Pons (tissue), 1 donor: Measurements from ENCODE around the gene TLR8.
A peak's percentile ranks its signal among the peaks of the same experiment; 100 is the strongest.

ENCODE experiments used
- DNase-seq: peaks from one replicate; pipeline ENCODE4 v3.0.0-alpha.2; 2016; ENCODE audit warnings: low spot score

Gene TLR8

DNA sequence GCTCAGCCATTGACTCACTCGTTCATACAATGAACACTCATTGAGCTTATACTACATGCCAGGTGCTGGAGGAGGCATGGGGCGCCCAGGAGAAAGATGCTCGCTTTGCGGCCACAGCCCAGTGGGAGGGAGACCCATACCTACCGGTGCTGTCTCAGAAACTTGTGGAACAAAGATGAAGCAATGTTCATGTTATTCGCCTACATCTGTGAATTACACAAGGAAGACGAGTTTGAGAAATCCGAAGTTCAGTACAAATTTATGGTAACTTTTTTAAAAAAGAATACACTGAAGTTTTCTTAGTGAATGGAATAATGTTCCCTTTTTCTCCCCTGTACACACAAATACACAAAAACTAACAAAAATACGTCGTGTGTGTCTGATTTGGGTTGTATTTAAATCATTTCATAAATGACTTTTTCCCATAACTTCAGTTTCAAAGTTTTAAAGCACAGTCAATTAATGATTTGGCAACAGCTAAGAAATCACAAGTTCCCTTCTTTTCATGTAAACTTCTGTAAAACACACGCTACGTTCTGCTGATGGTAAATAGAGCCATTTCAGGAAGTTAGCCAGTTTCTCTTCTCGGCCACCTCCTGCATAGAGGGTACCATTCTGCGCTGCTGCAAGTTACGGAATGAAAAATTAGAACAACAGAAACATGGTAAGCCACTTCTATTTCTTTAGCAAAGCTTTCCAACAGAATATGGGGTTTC is at the start of gene TLR8:
TLR8 (plus strand) TSS at position 575 of the 716 bp plus-strand sequence; CDS start at position 662, 87 bp downstream.
- DNase-seq, result peak; percentile 16

DNA sequence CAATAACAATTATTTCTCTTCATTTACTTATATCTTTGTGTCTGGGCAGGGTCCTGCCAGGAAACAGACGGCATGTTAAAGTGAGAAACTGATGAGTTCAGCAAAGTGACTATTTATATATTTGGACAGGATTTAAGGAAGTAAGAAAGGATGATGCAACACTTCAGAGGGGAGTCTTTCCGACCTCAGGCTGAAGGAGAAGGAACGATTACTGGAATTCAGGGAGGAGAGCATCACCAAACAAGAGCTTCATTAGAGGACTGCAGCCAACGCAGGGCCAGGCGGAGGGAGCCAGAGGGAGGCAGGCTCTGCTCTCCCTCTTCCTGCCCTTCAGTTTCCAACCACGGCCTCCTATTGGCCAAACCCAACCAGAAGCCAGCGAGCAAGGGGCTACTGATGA is 41.1 kb upstream of the TLR8 start:
- DNase-seq, result peak; percentile 48

GRCh38 chrX:12866451-12867377 is 39.7 kb upstream of the TLR8 start, which contains the start of gene TLR7:
TSS of gene TLR7 (plus strand) at chrX:12867072. CDS start at chrX:12867579, 507 bp downstream.
- peak; percentile 31 for DNase-seq

GRCh38 chrX:12867685-12868084 is 38.7 kb upstream of the TLR8 start:
- no peak for DNase-seq

DNA sequence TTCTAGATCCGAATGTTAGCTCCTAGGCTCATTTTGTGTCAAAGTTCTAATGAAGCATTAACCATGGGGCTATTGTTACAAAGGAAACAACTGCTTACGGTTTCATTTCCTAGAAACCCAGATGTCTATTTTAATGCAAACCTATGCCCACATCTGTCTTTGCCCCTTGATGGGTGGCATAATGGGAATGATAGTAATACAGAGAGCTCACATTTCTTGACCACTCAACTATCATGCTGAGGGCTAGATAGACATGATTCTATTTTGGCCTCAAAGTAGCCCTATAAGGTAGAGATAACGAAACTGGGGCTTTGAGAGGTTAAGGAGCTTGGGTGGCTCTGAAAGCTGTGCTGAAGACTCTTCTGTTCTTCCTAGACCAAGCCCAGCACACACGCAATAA is 37.7 kb upstream of the TLR8 start:
- DNase-seq, result no peak

GRCh38 chrX:12871257-12871656 is 35.2 kb upstream of the TLR8 start:
- DNase-seq, result no peak

GRCh38 chrX:12872741-12873140 is 33.7 kb upstream of the TLR8 start:
- DNase-seq, result no peak

DNA sequence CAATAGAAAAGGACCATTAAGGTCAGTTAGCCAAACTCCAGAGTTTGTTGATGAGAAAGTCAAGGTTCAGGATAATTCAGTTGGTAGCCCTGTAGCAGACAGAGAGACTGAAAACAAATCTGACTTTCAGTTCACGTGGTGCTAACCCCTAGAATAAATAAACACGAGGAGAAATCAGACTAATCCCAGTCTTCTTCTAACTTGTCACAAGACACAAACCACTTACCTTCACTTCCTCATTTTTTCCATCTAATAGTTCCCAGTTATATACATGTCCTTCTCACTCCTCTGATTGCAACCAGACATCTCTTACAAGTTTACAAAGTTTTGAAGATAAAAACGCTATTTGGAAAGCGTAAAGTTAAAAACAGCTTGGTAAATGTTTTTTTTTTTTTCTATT is 31.8 kb upstream of the TLR8 start:
- peak; percentile 42 for DNase-seq

DNA sequence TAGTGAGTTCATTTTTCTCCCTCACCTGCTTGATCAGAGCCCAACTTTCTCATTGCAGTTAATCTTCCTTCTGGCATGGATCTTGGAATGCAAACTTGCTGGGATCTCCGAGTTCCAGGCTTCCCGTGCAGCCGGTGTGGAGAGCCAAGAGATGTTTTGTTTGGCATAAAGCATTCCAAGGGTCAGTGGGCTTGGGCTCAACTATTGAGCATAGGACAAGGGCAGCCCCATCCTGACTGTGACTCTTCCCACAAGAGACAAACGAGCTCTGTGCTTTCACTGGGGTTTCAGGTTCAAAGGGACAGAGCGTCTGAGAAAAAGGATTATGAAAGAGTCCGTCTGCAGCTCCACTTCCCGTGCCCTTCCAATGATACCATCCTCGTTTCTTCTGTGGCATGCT is 29.0 kb upstream of the TLR8 start:
- DNase-seq, result no peak

- no peak for DNase-seq
These were observed 27.9 kb upstream of the TLR8 start for GRCh38 chrX:12878536-12878935.

- DNase-seq, result no peak
These were observed 24.5 kb upstream of the TLR8 start for GRCh38 chrX:12881914-12882313.

DNA sequence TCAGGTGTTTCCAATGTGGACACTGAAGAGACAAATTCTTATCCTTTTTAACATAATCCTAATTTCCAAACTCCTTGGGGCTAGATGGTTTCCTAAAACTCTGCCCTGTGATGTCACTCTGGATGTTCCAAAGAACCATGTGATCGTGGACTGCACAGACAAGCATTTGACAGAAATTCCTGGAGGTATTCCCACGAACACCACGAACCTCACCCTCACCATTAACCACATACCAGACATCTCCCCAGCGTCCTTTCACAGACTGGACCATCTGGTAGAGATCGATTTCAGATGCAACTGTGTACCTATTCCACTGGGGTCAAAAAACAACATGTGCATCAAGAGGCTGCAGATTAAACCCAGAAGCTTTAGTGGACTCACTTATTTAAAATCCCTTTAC is 20.9 kb upstream of the TLR8 start:
- no peak for DNase-seq

DNA sequence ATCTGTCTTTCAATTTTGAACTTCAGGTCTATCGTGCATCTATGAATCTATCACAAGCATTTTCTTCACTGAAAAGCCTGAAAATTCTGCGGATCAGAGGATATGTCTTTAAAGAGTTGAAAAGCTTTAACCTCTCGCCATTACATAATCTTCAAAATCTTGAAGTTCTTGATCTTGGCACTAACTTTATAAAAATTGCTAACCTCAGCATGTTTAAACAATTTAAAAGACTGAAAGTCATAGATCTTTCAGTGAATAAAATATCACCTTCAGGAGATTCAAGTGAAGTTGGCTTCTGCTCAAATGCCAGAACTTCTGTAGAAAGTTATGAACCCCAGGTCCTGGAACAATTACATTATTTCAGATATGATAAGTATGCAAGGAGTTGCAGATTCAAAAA is 19.9 kb upstream of the TLR8 start:
- DNase-seq, result no peak

GRCh38 chrX:12887141-12887540 is 19.3 kb upstream of the TLR8 start:
- no peak for DNase-seq

DNA sequence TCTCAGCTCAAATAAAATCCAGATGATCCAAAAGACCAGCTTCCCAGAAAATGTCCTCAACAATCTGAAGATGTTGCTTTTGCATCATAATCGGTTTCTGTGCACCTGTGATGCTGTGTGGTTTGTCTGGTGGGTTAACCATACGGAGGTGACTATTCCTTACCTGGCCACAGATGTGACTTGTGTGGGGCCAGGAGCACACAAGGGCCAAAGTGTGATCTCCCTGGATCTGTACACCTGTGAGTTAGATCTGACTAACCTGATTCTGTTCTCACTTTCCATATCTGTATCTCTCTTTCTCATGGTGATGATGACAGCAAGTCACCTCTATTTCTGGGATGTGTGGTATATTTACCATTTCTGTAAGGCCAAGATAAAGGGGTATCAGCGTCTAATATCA is 18.7 kb upstream of the TLR8 start:
- no peak for DNase-seq

DNA sequence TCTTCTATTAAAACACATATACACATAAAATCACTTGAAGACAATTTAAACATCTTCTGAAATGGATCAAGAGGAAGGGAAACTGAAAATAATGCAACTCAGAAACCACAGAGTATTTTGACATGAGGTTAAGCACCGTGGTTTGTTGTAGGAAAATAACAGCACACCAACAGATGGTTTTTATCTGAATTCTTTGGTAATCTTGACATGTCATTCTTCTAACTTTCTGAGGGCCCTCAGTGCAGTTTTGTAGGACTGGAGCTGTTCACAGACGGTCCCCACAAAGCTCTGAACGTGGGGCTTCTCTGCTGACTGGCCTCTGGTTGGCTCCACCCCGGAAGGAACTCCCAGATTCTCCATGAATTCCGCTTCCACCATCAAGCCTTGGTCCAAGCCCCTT is 16.0 kb upstream of the TLR8 start:
- no peak for DNase-seq

- no peak for DNase-seq
These were observed 15.2 kb upstream of the TLR8 start for GRCh38 chrX:12891171-12891570.

- DNase-seq, result no peak
These were observed 14.4 kb upstream of the TLR8 start for GRCh38 chrX:12891915-12892506.

DNA sequence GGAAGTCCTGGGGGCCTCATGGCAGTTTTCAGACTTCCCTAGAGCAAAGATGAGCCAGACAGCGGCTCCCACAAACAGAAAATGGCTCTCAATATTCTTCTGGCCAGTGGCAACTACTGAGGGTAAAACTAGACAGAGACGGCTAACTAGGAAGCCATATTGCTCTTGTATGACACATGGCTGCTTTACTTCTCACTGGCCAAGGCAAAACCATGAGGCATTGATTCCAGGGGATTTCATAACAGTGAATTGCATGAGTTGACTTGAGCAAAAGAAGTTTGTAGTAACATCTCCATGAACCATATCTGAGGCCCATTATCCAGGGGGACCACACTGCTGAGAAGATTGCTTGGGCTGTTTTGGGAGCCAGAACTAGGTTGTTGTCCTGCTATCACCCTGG is 13.7 kb upstream of the TLR8 start:
- DNase-seq, result no peak

GRCh38 chrX:12894074-12895030 is 12.1 kb upstream of the TLR8 start:
- DNase-seq, result peak; percentile 43

DNA sequence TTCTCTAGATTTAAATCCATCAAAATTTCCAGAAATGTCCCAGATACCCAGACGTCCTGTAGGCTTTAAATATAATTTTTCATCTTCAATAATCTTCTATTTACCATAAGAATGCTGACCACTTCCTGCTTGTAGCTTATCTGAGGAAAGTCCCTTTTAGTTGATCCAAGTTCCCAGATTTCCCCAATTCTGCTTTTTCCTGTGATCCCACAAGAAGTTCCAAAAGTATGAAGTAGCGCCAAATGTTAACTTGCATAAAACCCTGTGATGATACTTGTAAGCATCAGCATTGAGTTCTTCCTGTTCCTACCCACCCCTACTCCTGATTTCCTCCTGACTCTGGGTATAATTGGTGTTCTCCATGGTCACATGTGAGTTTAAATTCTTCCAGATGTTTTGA is 10.6 kb upstream of the TLR8 start:
- no peak for DNase-seq

DNA sequence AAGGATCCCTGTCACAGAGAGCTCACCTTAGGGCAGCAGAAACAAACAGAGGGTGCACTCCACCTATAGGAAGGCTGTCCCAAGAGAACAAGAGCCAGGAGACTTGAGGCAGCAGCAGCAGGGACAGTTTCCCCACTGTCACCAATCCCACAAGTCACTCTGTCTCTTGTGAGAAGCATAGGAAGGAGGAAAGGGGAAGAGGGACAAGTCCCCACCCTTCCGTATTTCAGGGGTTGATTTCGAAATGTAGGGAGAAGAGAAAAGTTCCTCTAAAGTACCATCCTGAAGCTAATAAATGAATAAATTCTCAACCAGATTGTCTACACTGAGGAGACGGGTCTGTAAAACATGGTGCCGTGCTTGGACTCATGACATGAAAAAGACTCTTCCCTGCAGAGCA is 9.5 kb upstream of the TLR8 start:
- peak; percentile 16 for DNase-seq
